Measurements from ENCODE around the gene NKX2-1.

Gene NKX2-1

DNA sequence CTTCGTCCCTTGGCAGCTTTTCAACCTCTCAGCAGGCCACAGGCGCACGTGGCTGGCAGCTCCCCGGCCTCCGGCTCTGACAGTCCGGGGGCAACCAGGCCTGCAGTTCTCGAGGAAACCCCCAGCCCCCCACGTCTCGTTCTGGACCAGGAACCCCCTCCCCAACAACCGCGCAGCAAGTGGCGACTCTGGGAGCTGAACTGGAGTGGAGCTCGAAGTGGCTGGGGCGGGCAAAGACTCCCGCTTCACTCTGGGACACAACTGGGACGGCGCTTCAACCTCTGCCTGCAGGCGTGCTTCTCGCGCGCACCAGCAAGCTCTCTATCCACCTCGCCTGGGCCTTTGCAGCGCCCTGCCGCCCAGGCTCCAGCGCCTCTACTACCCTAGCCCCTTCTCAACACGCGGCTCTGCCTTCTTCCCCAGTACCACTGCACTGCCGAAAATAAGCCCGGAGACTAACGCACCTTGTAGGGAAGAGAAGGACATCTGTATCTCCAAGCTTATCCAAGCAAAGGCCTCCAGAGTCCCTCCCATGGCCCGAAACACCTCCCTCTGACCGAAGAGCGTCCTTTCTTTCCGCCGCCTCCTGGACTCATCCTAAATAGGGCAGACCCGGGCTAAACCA lies 2.4 kb upstream of the NKX2-1 start (continued):
- TF ChIP-seq, protein P1, sequence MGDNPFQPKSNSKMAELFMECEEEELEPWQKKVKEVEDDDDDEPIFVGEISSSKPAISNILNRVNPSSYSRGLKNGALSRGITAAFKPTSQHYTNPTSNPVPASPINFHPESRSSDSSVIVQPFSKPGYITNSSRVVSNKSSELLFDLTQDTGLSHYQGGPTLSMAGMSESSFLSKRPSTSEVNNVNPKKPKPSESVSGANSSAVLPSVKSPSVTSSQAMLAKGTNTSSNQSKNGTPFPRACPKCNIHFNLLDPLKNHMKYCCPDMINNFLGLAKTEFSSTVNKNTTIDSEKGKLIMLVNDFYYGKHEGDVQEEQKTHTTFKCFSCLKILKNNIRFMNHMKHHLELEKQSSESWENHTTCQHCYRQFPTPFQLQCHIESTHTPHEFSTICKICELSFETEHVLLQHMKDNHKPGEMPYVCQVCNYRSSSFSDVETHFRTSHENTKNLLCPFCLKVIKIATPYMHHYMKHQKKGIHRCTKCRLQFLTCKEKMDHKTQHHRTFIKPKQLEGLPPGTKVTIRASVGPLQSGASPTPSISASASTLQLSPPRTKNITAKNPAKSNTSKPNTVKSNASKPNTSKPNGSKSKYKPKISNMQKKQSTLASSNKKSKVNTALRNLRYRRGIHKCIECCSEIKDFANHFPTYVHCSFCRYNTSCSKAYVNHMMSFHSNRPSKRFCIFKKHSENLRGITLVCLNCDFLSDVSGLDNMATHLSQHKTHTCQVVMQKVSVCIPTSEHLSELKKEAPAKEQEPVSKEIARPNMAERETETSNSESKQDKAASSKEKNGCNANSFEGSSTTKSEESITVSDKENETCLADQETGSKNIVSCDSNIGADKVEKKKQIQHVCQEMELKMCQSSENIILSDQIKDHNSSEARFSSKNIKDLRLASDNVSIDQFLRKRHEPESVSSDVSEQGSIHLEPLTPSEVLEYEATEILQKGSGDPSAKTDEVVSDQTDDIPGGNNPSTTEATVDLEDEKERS (tag by site-specific recombination; IDR thresholded peaks at IDR 0.05) = no peak
- TF ChIP-seq ZNF549 (tag by site-specific recombination; IDR thresholded peaks at IDR 0.05) (no peak), ZNF626 (tag by site-specific recombination; IDR thresholded peaks at IDR 0.05) (no peak), ZNF692 (tag by site-specific recombination; IDR thresholded peaks at IDR 0.05) (no peak), EGR2 (tag by site-specific recombination; IDR thresholded peaks at IDR 0.05; ENCODE audit: low read depth) (no peak), ZNF76 (tag by site-specific recombination; IDR thresholded peaks at IDR 0.05; ENCODE audit: borderline replicate concordance, low read depth) (no peak)
- TF ChIP-seq, protein P2, sequence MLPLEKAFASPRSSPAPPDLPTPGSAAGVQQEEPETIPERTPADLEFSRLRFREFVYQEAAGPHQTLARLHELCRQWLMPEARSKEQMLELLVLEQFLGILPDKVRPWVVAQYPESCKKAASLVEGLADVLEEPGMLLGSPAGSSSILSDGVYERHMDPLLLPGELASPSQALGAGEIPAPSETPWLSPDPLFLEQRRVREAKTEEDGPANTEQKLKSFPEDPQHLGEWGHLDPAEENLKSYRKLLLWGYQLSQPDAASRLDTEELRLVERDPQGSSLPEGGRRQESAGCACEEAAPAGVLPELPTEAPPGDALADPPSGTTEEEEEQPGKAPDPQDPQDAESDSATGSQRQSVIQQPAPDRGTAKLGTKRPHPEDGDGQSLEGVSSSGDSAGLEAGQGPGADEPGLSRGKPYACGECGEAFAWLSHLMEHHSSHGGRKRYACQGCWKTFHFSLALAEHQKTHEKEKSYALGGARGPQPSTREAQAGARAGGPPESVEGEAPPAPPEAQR (tag by site-specific recombination; IDR thresholded peaks at IDR 0.05) = no peak
- TF ChIP-seq, protein P3, sequence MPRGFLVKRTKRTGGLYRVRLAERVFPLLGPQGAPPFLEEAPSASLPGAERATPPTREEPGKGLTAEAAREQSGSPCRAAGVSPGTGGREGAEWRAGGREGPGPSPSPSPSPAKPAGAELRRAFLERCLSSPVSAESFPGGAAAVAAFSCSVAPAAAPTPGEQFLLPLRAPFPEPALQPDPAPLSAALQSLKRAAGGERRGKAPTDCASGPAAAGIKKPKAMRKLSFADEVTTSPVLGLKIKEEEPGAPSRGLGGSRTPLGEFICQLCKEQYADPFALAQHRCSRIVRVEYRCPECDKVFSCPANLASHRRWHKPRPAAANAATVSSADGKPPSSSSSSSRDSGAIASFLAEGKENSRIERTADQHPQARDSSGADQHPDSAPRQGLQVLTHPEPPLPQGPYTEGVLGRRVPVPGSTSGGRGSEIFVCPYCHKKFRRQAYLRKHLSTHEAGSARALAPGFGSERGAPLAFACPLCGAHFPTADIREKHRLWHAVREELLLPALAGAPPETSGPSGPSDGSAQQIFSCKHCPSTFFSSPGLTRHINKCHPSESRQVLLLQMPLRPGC (tag by site-specific recombination; IDR thresholded peaks at IDR 0.05) = no peak

GRCh38 chr14:36521598-36522345 lies 1.7 kb upstream of the NKX2-1 start:
- H3K4me1 ChIP-seq (ENCODE audit: control insufficient read depth, insufficient read depth, low read length) = no peaks in the 10 kb centered on the region
- CTCF ChIA-PET = interaction anchor here (0.5 to 1.8 kb wide), 13 partner anchors 11 to 1850 kb away, joined by 3 to 10 read pairs (median 3); no protein-coding TSS in a partner anchor
- H3K4me3 ChIP-seq (ENCODE audit: low read depth, low read length) = no peak overlapping the region
- H3K36me3 ChIP-seq (ENCODE audit: control insufficient read depth in 2 of 2, insufficient read depth in 1 of 2, low read length in 2 of 2) = peaks cover 0 to 3% of the 10 kb centered on the region in 2 experiments; a peak in 1 of 3 replicates
- H3K27ac ChIP-seq (ENCODE audit: extremely low read depth, low read depth, low read length) = no peak overlapping the region
- no peak for TF ChIP-seq OSR2 (tag by site-specific recombination; IDR thresholded peaks at IDR 0.05)
- TF ChIP-seq GLI4 (tag by site-specific recombination; IDR thresholded peaks at IDR 0.05) = no peak
- TF ChIP-seq ZNF624 (tag by site-specific recombination; IDR thresholded peaks at IDR 0.05) = no peak
- TF ChIP-seq AEBP2 (tag by site-specific recombination; IDR thresholded peaks at IDR 0.05; ENCODE audit: borderline replicate concordance) = no peak
- TF ChIP-seq ZEB2 (tag by site-specific recombination; IDR thresholded peaks at IDR 0.05) = no peak
- no peak for TF ChIP-seq IKZF3 (tag by site-specific recombination; IDR thresholded peaks at IDR 0.05)
- no peak for TF ChIP-seq ZSCAN16 (tag by site-specific recombination; IDR thresholded peaks at IDR 0.05)
- no peak for TF ChIP-seq ZNF530 (tag by site-specific recombination; IDR thresholded peaks at IDR 0.05; ENCODE audit: low read depth)
- no peak for TF ChIP-seq ZNF629 (tag by site-specific recombination; IDR thresholded peaks at IDR 0.05)
- no peak for TF ChIP-seq ZNF354C (tag by site-specific recombination; IDR thresholded peaks at IDR 0.05; ENCODE audit: borderline replicate concordance, low read depth)
- no peak for TF ChIP-seq ZBTB6 (tag by site-specific recombination; IDR thresholded peaks at IDR 0.05)
- no peak for TF ChIP-seq ZBTB8A (tag by site-specific recombination; IDR thresholded peaks at IDR 0.05)
- TF ChIP-seq ZNF324 (tag by site-specific recombination; IDR thresholded peaks at IDR 0.05) = no peak
- no peak for TF ChIP-seq MYNN (tag by site-specific recombination; IDR thresholded peaks at IDR 0.05; ENCODE audit: borderline replicate concordance)
- no peaks in the 10 kb centered on the region for H3K9me3 ChIP-seq (ENCODE audit: control insufficient read depth, insufficient read depth, low read depth, low read length)
- POLR2A ChIA-PET = interaction anchor here (0.5 to 1.8 kb wide), 2 partner anchors 70 to 201 kb away, joined by 3 to 4 read pairs; partner anchors contain the start of gene MBIP
